ENCODE data around the gene SECISBP2L. TPM values are rescaled to one million over a fixed set of nuclear protein-coding genes. Genes with fewer than 3 reads are reported as not detected.
A peak's percentile ranks its signal among the peaks of the same experiment; 100 is the strongest.

The SECISBP2L gene
- total RNA-seq (2011; cell fraction: chromatin; rRNA removed; ENCODE audit: low replicate concordance): 31.4 and 68.3 TPM in 2 replicates
- total RNA-seq (2011; cell fraction: nucleolus; rRNA removed): 7.0 and 12.6 TPM in 2 replicates
- 19.9 and 21.0 TPM in 2 replicates for total RNA-seq (2011; cell fraction: nucleoplasm; rRNA removed)
- 9.5 and 14.1 TPM in 2 replicates for total RNA-seq (2014; rRNA removed)
- total RNA-seq (2014; rRNA removed; fragmentation: Illumina TruSeq; extraction: Trizol): 11.8 and 13.5 TPM in 2 replicates
- 10.4 and 12.1 TPM in 2 replicates for total RNA-seq (2015; rRNA removed; fragmentation: Illumina TruSeq; extraction: Trizol)
- total RNA-seq (2021): 10.4 and 11.5 TPM in 2 replicates
- 12.0 and 13.0 TPM in 2 replicates for polyA plus RNA-seq (2011; rRNA removed)
- polyA plus RNA-seq (2011; cell fraction: cytosol; rRNA removed): 5.9 and 6.3 TPM in 2 replicates
- 12.6 and 13.0 TPM in 2 replicates for polyA plus RNA-seq (2011; cell fraction: nucleus; rRNA removed)
- polyA plus RNA-seq (2012): 5.9 TPM in 2 replicates
- polyA plus RNA-seq (2014; fragmentation: Illumina TruSeq; extraction: Trizol): 6.4 and 7.6 TPM in 2 replicates
- polyA plus RNA-seq (2014; fragmentation: Nextera tagmentation; extraction: Ambion mirVana): 1 to 10 TPM in 1 of 2 experiments, under 1 TPM in 1; 0.55 to 1.1 TPM
- polyA plus RNA-seq (2014; rRNA removed): 5.1 and 5.4 TPM in 2 replicates
- 20.5 and 27.6 TPM in 2 replicates for polyA minus RNA-seq (2011; rRNA and poly(A)+ RNA removed)
- polyA minus RNA-seq (2011; cell fraction: cytosol; rRNA and poly(A)+ RNA removed): 6.0 and 8.6 TPM in 2 replicates
- 12.5 and 29.1 TPM in 2 replicates for polyA minus RNA-seq (2011; cell fraction: nucleus; rRNA and poly(A)+ RNA removed)
- percentile 72 among the genes with signal in this experiment for Bru-seq, nascent RNA
- BruChase-seq, experiment 1, labeled RNA remaining after a 2-hour chase: percentile 81 among the genes with signal in this experiment
- BruChase-seq, experiment 2, labeled RNA remaining after a 6-hour chase: percentile 85 among the genes with signal in this experiment
- long read RNA-seq, experiment 1, partial matches to known transcripts: 2 of 4 reads
- long read RNA-seq, experiment 1, other reads (novel, unspliced or antisense): 2 of 4 reads
- long read RNA-seq, experiment 2, partial matches to known transcripts: 0 of 5 reads
- long read RNA-seq, experiment 2, other reads (novel, unspliced or antisense): 5 of 5 reads
- long read RNA-seq, experiment 3, partial matches to known transcripts: 8 of 8 reads
- long read RNA-seq, experiment 3, other reads (novel, unspliced or antisense): 0 of 8 reads

- H3K9me1 ChIP-seq (ENCODE audit: control insufficient read depth, insufficient read depth, low read length): no peaks in the 10 kb centered on the region
- FAIRE-seq: peak; percentile 93
- ChIA-PET CTCF (ENCODE audit: low intra/inter-chr PET ratio) (interaction anchor here (0.8 kb wide), 1 partner anchor 99 kb away, joined by 3 read pairs; no protein-coding TSS in a partner anchor), POLR2A (interaction anchor here (0.6 to 2.0 kb wide), 11 partner anchors 8 to 734 kb away, joined by 3 to 12 read pairs (median 4); no protein-coding TSS in a partner anchor)
- peaks cover 47% of the 10 kb centered on the region for H3K79me2 ChIP-seq (ENCODE audit: control insufficient read depth, insufficient read depth, low read length)
- intact Hi-C loops (cut with micrococcal nuclease): loop anchor here (5.0 kb wide), 1 partner anchor 101 kb away; no protein-coding TSS in a partner anchor
- peak within 1 kb of the TSS; percentile 92 for H3K4me3 ChIP-seq
- no peaks in the 10 kb centered on the region for H3K9me3 ChIP-seq (replicated peaks; ENCODE audit: control insufficient read depth, insufficient read depth, low read depth, low read length)
- 0 out of 3 replicates have a peak, but pooled peaks cover 3% of the 10 kb centered on the region for H3K36me3 ChIP-seq (ENCODE audit: control insufficient read depth, insufficient read depth, low read length)
- peak within 1 kb of the TSS; percentile 87 to 99 for H3K9ac ChIP-seq (ENCODE audit: insufficient read depth in 1 of 2, low read depth in 2 of 2, low read length in 2 of 2)
- peak; percentile 90 to 96 (median 92) for DNase-seq (ENCODE audit: extremely low read depth in 1 of 4, low spot score in 3 of 4)
- ATAC-seq: peak; percentile 96
- H3K4me2 ChIP-seq (ENCODE audit: insufficient read depth, low read length): peak within 1 kb of the TSS; percentile 93
- peak within 1 kb of the TSS; percentile 82 for H3K27ac ChIP-seq (ENCODE audit: extremely low read depth, low read depth, low read length)
- H4K20me1 ChIP-seq (replicated peaks; ENCODE audit: control insufficient read depth, insufficient read depth, low read length): 0 out of 2 replicates have a peak, but pooled peaks cover 4% of the 10 kb centered on the region
- BruUV-seq (replicated peaks): no TSS peak
- WGBS (ENCODE audit: insufficient coverage, low coverage, missing lambda C conversion rate): 13% methylated on average over 38 of the region's 50 CpGs
- peak within 1 kb of the TSS; percentile 100 for H2AFZ ChIP-seq (ENCODE audit: low read depth, low read length)
- peaks cover 8 to 10% of the 10 kb centered on the region in 2 experiments; a peak in 4 of 5 replicates for H3K4me1 ChIP-seq (replicated peaks in 1 of 2; ENCODE audit: control insufficient read depth in 2 of 2, insufficient read depth in 2 of 2, low read length in 2 of 2)
- in situ Hi-C loops (cut with MboI): no loop called here
- no peaks in the 10 kb centered on the region for H3K27me3 ChIP-seq (ENCODE audit: control insufficient read depth in 2 of 2, insufficient read depth in 2 of 2, low read length in 2 of 2)
- TF ChIP-seq ZNF23 (CRISPR knock-in tag; IDR thresholded peaks at IDR 0.05): no peak
- peak; percentile 85 for TF ChIP-seq TAF9B (IDR thresholded peaks at IDR 0.05; ENCODE audit: partially characterized antibody)
- TF ChIP-seq JUNB (CRISPR knock-in tag; conservative IDR thresholded peaks at IDR 0.05): no peak
- TF ChIP-seq MECOM (CRISPR knock-in tag; IDR thresholded peaks at IDR 0.05): no peak
- TF ChIP-seq ZNF197 (CRISPR knock-in tag; IDR thresholded peaks at IDR 0.05; ENCODE audit: low read depth): peak; percentile 34; the same call in 1 of the 2 replicates
- TF ChIP-seq, protein P1, sequence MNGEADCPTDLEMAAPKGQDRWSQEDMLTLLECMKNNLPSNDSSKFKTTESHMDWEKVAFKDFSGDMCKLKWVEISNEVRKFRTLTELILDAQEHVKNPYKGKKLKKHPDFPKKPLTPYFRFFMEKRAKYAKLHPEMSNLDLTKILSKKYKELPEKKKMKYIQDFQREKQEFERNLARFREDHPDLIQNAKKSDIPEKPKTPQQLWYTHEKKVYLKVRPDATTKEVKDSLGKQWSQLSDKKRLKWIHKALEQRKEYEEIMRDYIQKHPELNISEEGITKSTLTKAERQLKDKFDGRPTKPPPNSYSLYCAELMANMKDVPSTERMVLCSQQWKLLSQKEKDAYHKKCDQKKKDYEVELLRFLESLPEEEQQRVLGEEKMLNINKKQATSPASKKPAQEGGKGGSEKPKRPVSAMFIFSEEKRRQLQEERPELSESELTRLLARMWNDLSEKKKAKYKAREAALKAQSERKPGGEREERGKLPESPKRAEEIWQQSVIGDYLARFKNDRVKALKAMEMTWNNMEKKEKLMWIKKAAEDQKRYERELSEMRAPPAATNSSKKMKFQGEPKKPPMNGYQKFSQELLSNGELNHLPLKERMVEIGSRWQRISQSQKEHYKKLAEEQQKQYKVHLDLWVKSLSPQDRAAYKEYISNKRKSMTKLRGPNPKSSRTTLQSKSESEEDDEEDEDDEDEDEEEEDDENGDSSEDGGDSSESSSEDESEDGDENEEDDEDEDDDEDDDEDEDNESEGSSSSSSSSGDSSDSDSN (IDR thresholded peaks at IDR 0.05; ENCODE audit: borderline replicate concordance in 1 of 2, low read depth in 2 of 2, low read length in 2 of 2): peak in 1 of 2 experiments; percentile 83; a peak in 3 of 4 replicates
- no peak for TF ChIP-seq ZNF561 (CRISPR knock-in tag; conservative IDR thresholded peaks at IDR 0.05)
- TF ChIP-seq DEAF1 (CRISPR knock-in tag; IDR thresholded peaks at IDR 0.05): no peak
- TF ChIP-seq, protein P2, sequence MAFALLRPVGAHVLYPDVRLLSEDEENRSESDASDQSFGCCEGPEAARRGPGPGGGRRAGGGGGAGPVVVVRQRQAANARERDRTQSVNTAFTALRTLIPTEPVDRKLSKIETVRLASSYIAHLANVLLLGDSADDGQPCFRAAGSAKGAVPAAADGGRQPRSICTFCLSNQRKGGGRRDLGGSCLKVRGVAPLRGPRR (CRISPR knock-in tag; IDR thresholded peaks at IDR 0.05): no peak
- no peak for TF ChIP-seq MAFK (IDR thresholded peaks at IDR 0.05; ENCODE audit: low read length)
- TF ChIP-seq LCOR (CRISPR knock-in tag; IDR thresholded peaks at IDR 0.05): peak; percentile 84; the same call in 1 of the 2 replicates
These were observed at the start of gene SECISBP2L for GRCh38 chr15:49046220-49047102. Gene SECISBP2L (minus strand): TSS chr15:49046446. CDS start chr15:49046299, 147 bp downstream.
